ENCODE data around the gene LUC7L3.

GRCh38 chr17:50710025-50710424 is 9.4 kb upstream of the LUC7L3 start:
- TF ChIP-seq, protein P1, sequence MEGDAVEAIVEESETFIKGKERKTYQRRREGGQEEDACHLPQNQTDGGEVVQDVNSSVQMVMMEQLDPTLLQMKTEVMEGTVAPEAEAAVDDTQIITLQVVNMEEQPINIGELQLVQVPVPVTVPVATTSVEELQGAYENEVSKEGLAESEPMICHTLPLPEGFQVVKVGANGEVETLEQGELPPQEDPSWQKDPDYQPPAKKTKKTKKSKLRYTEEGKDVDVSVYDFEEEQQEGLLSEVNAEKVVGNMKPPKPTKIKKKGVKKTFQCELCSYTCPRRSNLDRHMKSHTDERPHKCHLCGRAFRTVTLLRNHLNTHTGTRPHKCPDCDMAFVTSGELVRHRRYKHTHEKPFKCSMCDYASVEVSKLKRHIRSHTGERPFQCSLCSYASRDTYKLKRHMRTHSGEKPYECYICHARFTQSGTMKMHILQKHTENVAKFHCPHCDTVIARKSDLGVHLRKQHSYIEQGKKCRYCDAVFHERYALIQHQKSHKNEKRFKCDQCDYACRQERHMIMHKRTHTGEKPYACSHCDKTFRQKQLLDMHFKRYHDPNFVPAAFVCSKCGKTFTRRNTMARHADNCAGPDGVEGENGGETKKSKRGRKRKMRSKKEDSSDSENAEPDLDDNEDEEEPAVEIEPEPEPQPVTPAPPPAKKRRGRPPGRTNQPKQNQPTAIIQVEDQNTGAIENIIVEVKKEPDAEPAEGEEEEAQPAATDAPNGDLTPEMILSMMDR (IDR thresholded peaks at IDR 0.05), result no peak
- no peak for TF ChIP-seq POLR2A (IDR thresholded peaks at IDR 0.05)

Data from body of pancreas (tissue), 4 donors.